OCI-LY7 (cell line): ENCODE measurements around the gene POLA2.

Source experiments
- CTCF ChIP-seq: fragments of 200-600 bp; sonication (generic); conservative IDR thresholded peaks from 2 replicates; pipeline ENCODE4 v1.5.1; 2014; ENCODE audit warnings: mild to moderate bottlenecking, antibody characterized with exemption, low read length, moderate library complexity, mixed read lengths
- EZH2phosphoT487 ChIP-seq: fragments of 200-600 bp; sonication (generic); IDR thresholded peaks from 2 replicates; pipeline ENCODE4 v1.6.1; 2018; ENCODE audit warnings: low read depth, borderline replicate concordance, mild to moderate bottlenecking, mixed run types, antibody characterized with exemption, low read length, moderate library complexity, mixed read lengths

GRCh38 chr11:65325435-65325834 is 63.7 kb downstream of the POLA2 start:
- no peak for TF ChIP-seq CTCF
- no peak for TF ChIP-seq EZH2phosphoT487
